ENCODE measurements around the gene TOGARAM2.

Gene TOGARAM2

DNA sequence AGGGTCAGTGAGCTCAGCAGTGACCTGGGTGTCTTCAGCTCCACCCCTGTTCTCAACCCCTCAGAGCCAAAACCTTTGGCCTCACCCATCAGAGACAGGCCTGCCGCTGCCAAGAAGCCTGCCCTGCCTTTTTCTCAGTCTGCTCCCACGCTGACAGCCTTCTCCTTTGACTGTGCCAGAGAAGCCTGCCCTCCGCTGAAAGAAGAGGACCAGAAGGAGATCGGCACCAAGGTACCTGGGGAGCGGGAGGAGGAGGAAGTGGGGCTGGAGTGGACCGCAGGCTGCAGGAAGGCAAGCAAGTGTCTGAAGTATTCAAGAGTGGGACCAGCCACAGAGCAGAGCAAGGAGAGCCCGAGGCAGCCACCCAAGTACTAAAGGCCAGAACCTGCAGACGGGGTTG, 33.2 kb downstream of the TOGARAM2 start:
- no peak for DNase-seq (ENCODE audit: low read depth, low spot score)
- H3K4me3 ChIP-seq (ENCODE audit: low read length) = peak overlapping the region; percentile 38

DNA sequence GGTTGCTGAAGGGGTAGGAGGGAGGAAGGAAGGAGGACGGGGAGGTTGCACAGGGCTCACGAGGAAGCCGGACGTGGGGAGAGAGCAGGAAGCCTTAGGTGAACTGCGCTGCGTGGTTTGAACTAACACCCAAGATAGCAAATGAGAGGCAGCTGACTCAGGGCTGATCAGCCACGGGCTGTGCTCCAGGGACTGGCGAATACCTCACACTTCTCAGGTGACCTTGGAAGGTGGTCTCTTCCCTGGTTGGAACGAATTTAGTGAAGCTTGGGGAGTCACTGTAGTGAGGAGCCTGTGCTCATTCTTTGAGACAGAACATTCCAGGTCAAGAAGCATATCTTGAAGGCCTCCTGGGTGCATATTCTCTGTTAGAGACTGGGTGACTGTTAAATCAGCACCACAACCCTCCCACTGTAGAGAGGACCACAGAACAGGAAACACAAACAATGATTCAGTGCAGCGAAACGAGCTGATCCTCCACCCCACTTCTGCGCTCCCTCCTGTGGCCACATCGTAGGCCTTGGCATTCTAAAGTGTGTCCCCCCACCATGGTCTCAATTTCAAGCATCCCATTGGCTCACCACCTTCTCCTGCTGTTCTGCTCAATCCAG, 33.8 kb downstream of the TOGARAM2 start:
- peak overlapping the region; percentile 38 for H3K4me3 ChIP-seq (ENCODE audit: low read length)
- peak; percentile 87 for DNase-seq (ENCODE audit: low read depth, low spot score)

DNA sequence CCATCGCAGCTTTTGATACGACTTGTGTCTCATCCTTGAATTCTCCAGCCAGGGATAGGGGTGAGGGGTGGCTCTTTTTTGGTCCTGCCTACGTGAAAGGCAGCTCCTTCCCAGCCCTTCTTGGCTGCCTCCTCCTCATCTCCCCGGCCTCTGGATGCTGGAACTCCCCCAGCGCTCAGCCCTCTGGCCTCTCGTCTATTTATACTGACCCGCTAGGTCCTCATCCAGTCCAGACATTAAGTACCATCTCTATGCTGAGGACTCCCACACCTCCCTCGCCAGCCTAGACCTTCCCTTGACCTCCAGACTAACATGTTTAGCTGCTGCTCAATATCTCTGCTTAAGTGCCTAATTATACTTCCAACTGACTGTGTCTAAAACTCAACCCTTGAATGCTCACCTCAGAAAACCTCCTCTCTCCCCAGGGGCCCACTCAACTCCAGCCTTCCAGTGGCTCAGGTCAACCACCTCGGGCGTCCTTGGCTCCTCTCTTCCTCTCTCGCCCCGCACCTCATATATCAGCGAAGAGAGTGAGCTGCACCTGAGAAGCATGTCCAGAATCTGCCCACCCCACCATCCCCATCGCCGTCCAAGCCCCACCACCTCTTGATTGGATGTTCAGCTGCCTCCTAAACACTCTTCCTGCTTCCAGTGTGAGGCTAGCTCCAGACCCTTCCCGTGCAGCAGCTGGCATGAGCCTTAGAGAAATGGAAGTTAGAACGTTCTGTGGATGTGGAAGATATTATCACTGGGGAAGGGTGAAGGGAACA, 34.8 kb downstream of the TOGARAM2 start:
- DNase-seq (ENCODE audit: low read depth, low spot score) = no peak
- H3K4me3 ChIP-seq (ENCODE audit: low read length) = no peak overlapping the region

DNA sequence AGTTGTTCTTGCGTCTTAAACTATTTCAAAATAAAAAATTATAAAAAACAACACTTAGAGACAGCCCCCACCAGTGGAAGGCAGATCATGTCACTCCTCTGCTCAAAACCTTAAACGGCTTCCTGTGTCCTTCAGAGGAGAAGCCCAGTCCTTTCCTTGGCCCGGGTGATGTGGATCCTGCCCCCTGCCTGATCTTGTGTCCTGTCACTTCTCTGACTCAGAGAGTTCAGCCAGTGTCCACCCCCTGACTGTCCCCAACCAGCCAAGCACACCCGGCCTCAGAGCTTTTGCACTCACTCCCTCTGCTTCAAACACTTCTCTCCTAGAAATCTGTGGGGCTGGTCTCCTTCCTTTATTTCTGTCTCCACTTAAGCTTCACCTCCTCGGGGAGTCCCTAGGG, 35.4 kb downstream of the TOGARAM2 start:
- DNase-seq (ENCODE audit: low read depth, low spot score) = no peak
- H3K4me3 ChIP-seq (ENCODE audit: low read length) = no peak overlapping the region

DNA sequence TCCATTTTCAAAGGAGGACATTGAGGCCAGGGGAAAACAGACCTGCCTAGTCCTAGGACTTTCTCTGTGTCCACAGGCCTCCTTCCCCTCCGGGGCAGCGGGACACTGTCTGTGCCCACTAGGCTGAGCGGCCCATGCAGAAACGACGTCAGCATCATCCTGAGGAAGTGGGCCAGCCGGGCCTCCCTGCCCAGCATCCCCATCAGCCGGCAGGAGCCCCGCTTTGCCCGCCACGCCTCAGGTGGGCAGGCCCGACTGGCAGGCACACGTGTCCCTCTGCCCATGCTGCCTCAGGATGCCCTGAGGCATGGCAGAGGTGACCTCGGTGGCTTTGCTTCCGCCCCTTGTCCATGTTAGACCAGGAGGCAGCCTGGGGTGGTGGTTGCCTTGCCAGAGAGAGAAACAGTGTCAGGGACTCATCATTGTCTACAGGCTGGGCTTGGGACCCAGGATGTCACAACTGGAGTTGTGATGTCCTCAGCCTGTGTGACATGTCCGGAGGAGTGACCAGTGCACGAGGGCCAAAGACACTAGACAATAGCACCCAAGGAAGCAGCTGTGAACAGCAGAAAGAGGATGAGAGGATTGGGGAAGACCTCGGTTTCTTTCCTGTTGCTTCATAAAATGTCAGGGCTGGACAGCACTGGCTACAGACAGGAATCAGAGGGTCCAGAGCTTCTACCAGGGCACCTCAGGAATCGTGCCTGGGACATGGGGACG, 36.8 kb downstream of the TOGARAM2 start:
- no peak overlapping the region for H3K4me3 ChIP-seq (ENCODE audit: low read length)
- no peak for DNase-seq (ENCODE audit: low read depth, low spot score)

DNA sequence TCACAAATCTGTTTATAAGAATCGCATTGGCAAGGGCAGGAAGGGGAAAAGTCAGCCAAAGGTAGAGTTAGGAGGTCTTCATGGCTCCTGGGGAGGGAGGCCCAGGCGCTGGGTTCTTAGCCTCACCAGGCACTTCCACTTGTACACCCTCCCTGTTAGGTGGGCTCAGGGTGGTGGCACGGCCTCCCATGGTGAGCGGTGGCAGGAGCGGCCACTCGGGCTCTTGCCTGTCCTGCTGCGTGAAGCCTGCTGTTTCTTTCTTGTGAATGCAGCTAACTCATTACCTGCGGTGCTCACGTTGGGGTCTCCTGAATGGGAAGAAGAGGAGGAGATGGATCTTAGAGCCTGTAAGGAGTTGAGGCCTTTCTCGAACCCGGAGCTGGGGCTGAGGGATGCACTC, 40.8 kb downstream of the TOGARAM2 start:
- H3K4me3 ChIP-seq (ENCODE audit: low read length) = no peak overlapping the region
- DNase-seq (ENCODE audit: low read depth, low spot score) = no peak

DNA sequence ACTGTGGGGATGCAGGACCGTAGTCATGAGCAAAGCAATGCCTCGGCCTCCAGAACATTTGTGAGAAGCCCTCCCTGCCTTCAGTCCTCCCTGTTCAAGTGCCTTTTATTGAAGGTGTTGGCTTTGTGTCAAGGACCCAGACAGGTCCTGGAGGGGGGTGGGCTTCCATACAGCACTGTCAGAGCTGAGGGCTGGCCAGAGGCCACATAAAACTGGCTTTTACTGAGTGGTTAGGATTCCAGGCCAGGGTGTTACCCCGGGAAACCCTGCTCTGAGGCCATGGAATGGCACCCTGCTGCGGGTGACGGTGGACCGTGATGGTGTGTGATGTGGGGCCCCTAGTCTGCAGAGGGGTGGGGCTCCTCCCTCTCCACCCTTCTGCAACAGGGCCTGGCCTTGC, 41.6 kb downstream of the TOGARAM2 start:
- DNase-seq (ENCODE audit: low read depth, low spot score) = no peak

DNA sequence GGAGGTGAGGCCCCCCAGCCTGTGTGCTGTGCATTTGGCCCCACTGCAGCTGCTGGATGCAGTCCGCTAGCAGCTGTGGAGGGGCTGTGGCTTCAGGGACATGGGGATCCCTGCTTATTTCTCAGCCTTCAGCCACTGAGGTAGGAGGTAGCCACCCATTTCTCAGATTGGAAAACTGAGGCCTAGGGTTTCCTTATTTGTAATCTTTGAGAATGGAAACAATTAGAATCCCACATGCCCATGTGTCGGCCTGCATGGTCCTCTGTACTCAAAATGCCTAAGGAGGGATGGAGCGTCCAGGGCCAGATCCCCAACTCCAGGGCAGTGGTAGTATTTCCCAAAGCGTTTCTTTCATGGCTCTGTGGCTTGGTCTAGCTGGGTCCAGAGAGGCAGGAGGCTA, 42.1 kb downstream of the TOGARAM2 start:
- no peak for DNase-seq (ENCODE audit: low read depth, low spot score)
- H3K4me3 ChIP-seq (ENCODE audit: low read length) = no peak overlapping the region

More for the DNA sequence above, 41.6 kb downstream of the TOGARAM2 start:
- H3K4me3 ChIP-seq (ENCODE audit: low read length) = no peak overlapping the region

DNA sequence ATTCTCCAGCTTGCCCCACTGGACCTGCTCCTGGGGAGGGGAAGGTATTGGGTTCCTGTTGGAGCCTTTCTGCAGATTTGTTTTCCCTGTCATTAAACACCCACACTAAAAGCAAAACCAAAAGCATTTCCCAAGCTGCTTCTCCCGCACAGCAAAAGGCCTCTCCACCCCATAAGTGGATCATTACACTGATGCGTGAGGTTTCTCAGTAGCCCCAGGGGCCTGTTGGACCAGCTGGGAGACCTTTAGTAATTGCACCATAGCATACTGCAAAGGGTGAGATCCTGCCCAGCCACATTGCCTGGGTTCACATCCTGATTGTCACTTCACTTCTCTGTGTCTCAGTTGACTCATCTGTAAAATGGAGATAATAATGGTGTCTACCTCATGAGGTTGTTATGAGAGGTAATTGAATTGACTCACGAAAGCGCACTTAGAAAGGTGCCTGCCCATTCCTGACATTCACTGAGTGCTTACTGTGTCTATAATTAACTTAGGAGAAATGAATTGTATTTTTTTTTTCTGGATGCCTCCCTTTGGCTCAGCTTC, 43.9 kb downstream of the TOGARAM2 start:
- H3K4me3 ChIP-seq (ENCODE audit: low read length) = no peak overlapping the region

DNA sequence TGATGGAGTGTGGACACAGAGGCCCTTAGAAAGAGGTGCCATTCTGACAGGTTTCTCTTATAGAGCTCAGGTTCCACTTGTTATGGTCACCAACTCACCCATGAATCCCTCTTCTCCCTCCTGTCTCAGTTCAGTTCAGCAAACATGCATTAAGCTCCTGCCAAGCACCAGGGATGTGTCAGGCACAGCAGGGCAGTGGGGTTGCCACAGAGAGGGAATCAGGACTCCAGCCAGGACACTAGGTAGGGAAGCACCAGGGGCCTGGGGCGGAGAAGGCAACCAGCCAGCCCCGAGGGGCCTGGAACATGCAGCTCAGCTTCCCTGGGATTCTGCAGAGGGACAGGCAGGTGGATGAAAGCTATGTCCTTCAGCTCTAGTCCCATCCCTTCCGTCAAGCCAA, 44.6 kb downstream of the TOGARAM2 start:
- DNase-seq (ENCODE audit: low read depth, low spot score) = no peak
- no peak overlapping the region for H3K4me3 ChIP-seq (ENCODE audit: low read length)

More for the DNA sequence above, 43.9 kb downstream of the TOGARAM2 start:
- DNase-seq (ENCODE audit: low read depth, low spot score) = no peak

DNA sequence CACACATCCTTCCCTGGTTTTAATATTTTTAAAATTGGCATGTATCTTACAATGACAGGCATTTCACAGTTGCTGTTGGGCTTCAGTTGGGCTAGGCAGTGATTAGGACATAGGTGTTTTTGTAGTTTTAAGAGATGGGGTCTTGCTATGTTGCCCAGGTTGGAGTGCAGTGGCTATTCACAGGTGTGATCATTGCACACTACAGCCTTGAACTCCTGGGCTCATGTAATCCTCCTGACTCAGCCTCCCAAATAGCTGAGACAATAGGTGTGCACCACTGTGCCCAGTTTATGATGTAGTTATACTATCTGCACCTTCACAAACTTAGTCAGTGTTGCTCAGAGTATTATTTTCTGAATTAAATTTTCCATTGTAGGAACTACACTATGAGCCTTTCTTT, 49.9 kb downstream of the TOGARAM2 start:
- no peak for DNase-seq (ENCODE audit: low read depth, low spot score)
- no peak overlapping the region for H3K4me3 ChIP-seq (ENCODE audit: low read length)

DNA sequence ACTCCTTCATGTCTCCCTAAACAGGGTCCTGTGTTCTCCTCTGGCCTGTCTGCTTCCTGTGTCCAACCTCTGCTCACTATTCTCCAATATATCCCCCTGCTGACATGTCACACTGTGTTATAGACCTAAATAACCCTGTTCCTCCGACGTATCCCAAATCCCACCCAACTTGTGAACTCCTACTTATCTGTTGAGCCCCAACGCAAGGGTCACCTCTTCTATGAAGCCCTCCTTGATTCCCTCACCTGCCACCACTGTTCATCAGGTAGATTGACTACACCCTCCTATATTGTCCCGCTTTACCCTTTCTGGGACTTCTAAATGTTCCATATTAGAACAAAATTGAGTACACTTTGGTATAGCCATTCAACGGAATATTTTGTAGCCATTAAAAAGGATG, 51.1 kb downstream of the TOGARAM2 start:
- DNase-seq (ENCODE audit: low read depth, low spot score) = no peak
- H3K4me3 ChIP-seq (ENCODE audit: low read length) = no peak overlapping the region

DNA sequence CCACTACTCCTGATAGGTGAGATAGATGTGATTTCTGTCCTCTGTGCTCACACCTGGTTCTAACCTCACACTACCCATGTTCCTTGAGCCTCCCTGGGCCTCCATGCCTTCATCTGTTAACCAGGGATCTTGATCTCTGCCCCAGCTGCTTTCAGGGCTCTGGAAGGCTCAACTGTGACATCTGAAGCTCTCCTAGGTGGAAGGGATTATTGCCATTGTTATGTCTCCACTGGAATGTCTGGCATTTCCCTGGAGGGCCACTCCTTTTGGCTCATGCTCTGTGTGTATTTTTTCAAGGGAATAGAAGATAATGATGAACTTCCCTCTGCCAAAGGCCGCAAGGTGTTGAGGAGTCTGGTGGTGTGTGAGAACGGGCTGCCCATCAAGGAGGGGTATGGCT, 52.1 kb downstream of the TOGARAM2 start:
- no peak overlapping the region for H3K4me3 ChIP-seq (ENCODE audit: low read length)
- DNase-seq (ENCODE audit: low read depth, low spot score) = no peak

DNA sequence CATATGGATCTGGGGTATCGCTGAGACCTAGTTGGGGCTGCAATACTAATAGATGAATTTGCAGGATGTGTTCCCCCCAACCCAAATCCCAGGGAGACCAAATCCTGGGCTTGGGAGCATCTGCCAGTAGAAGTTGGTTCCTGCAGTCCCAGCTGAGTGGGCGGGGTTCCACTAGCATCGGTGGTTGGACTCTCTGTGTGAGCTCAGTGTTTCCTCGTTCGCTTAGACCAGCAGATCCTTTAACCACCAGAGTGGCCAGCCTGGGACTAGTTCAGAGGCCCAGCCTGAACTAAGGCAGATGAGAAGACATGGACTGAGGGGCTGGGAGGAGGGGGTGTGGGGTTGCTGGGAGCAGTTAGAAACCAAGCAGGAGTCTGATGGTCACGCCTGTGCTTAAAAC, 52.6 kb downstream of the TOGARAM2 start:
- H3K4me3 ChIP-seq (ENCODE audit: low read length) = no peak overlapping the region
- DNase-seq (ENCODE audit: low read depth, low spot score) = no peak

DNA sequence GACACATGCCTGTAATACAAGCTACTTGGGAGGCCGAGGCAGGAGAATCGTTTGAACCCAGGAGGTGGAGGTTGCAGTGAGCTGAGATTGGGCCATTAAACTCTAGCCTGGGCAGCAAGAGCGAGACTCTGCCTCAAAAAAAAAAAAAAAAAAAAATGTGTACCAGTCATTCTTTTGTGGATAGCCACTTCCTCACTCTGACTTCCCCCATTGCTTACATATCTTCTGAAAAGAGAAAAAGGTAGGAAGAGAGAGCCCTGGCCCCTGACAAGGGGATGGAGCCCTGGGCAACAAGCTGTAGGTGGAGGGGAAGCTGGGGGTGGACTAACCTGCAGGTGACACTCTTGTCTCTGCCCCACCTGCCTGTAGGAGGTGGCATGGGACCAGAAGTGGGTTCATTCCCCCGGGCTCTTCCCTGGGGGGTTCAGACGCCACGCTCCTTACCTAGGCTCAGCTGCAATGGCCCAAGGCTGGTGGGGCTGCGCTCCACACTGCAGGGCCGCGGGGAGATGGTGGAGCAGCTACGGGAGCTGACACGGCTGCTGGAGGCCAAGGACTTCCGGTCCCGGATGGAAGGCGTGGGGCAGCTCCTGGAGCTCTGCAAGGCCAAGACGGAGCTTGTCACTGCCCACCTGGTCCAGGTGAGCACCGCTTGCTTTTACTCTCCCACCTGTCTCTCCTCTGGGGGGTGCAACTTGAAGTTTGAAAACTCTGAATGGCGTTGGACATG, 54.1 kb downstream of the TOGARAM2 start:
- DNase-seq (ENCODE audit: low read depth, low spot score) = no peak
- no peak overlapping the region for H3K4me3 ChIP-seq (ENCODE audit: low read length)

DNA sequence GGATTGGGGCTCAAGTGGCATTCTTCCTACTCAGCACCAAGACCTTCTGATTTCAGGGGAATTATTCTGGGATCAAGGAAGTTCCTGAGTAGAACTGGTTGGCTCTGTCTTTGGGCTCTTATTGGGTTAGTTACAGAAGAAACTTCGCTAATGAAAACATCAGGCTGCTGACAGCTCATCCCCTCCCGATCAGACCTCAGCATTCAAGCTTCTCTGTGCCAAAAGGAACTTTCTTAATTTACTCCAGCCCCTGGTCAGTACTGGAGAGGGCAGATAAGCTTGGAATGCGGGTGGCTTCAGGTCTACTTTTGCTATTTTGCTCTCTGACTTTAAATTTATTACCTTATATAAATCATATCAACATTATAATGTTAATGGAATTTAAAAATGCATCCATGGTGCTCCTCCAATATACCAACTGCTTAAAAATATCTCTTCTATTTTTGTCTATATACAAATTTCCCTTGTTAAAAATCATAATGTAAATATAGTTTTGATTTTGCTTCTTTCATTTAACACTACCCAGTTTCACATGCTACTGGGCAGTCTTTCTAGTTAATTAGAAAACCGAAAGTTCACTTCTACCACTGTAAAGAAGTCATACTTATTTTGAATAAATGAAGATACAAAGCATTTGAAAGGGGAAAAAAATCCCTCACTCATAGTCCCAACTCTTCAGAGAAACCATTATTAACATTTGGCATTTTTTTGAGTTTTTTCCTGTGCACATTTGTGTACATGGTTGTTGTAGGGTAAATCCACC, 58.8 kb downstream of the TOGARAM2 start:
- DNase-seq (ENCODE audit: low read depth, low spot score) = no peak

DNA sequence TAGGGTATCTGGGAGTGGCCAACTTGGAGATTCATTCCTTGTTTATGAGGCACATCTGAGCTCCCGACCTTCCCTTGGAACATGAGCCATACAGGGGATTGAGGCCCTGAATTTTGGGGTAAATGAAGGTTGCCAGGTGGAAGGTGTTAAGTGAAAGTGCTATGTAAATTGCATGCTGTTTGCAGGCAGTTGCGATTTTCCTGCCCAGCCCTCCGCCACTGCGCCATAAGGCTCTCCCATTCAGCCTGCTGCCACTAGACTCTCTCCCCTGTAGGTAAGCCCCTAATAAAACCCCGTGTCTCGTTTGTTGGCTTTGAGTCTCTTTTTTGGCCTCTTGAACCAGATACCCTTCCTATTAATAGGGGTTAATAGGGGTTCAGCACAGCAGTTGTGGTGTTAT, 59.5 kb downstream of the TOGARAM2 start:
- no peak for DNase-seq (ENCODE audit: low read depth, low spot score)
- H3K4me3 ChIP-seq (ENCODE audit: low read length) = no peak overlapping the region

More for the DNA sequence above, 58.8 kb downstream of the TOGARAM2 start:
- H3K4me3 ChIP-seq (ENCODE audit: low read length) = no peak overlapping the region

DNA sequence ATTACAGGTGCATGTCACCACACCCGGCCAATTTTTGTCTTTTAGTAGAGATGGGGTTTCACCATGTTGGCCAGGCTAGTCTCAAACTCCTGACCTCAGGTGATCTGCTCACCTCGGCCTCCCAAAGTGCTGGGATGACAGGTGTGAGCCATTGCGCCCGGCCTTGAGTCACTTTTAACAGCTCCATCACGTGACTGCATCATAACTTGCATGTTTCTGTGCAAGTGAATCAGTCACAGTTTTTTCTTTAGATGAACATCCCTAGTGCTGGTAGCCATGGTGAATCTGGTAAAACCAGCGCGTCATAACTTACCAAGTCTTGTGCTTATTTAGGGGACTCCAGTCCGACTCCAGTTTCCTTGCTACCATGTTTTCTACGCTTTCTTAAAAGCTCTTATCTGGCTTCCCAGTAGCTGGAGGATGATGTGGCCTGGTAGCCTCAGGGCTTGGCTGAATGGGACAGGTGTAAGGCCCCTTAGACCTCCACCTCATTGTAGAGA, 60.1 kb downstream of the TOGARAM2 start:
- DNase-seq (ENCODE audit: low read depth, low spot score) = no peak
- H3K4me3 ChIP-seq (ENCODE audit: low read length) = no peak overlapping the region

Data from Jurkat, Clone E6-1 (cell line).